K562 (cell line): ENCODE data around the gene CCNL2. TPM values are rescaled to one million over a fixed set of nuclear protein-coding genes. Genes with fewer than 3 reads are reported as not detected.

Experiments used
- ATAC-seq: fragments of 200-7000 bp; cut with Tn5 transposase; 3 replicates; pipeline ENCODE4 v1.9.1; 2020; ENCODE audit warnings: moderate library complexity
- BruUV-seq: library from RNA; stranded (reverse); fragments of 400-500 nt; replicated peaks from 2 replicates; lab custom pipeline; 2021; lab: Mats Ljungman, UMichigan
- CTCF ChIA-PET: fragments of 300-600 bp; formaldehyde crosslinking; extraction: SDS; loops from one replicate; lab custom pipeline; 2021; ENCODE audit warnings: low intra/inter-chr PET ratio; lab: Yijun Ruan, JAX
- POLR2A ChIA-PET: fragments of 300-600, 350-650 bp; sonication (Branson Sonifier 250); formaldehyde crosslinking; extraction: SDS; loops from one replicate; lab custom pipeline; 2021; ENCODE audit warnings: antibody characterized with exemption, inconsistent platforms; lab: Yijun Ruan, JAX
- DNase-seq, 4 experiments: peaks; one replicate each; pipeline versions ENCODE4 v3.0.0 to v3.0.0-alpha.2; 2011 to 2018; ENCODE audit warnings: low spot score in 3 of 4, mixed read lengths in 3 of 4; ENCODE audit errors: extremely low read depth in 1 of 4
- FAIRE-seq: peaks from 2 replicates; lab custom pipeline; 2011; peaks lifted over from hg19 to GRCh38; lab: Jason Lieb, UNC
- H2AFZ ChIP-seq: 2 replicates; pipeline ENCODE4 v1.6.0; 2011; ENCODE audit warnings: low read depth, low read length, control low read depth, inconsistent platforms
- H3K27ac ChIP-seq: fragments of 200-600 bp; 3 replicates; pipeline ENCODE4 v1.8.0; 2011; ENCODE audit warnings: low read depth, mild to moderate bottlenecking, control low read depth, inconsistent platforms, low read length, moderate library complexity, mixed read lengths; ENCODE audit errors: extremely low read depth
- H3K27me3 ChIP-seq, 2 experiments: fragments of 300-600 bp in 1 of 2; 2 replicates in 1 of 2; 3 replicates in 1 of 2; pipeline versions ENCODE4 v1.6.0 to v1.8.0; 2011; ENCODE audit warnings: inconsistent platforms in 2 of 2, low read length in 2 of 2, mild to moderate bottlenecking in 1 of 2, mixed read lengths in 1 of 2, moderate library complexity in 1 of 2; ENCODE audit not compliant: control insufficient read depth in 2 of 2, insufficient read depth in 2 of 2
- H3K36me3 ChIP-seq: fragments of 300-600 bp; 3 replicates; pipeline ENCODE4 v1.8.0; 2011; ENCODE audit warnings: mild to moderate bottlenecking, low read length, inconsistent platforms; ENCODE audit not compliant: control insufficient read depth, insufficient read depth
- H3K4me1 ChIP-seq, 2 experiments: fragments of 200-600 bp in 1 of 2; replicated peaks in 1 of 2; 2 replicates in 1 of 2; 3 replicates in 1 of 2; pipeline versions ENCODE4 v1.5.1 to v1.8.0; 2011; ENCODE audit warnings: inconsistent platforms in 2 of 2, low read length in 2 of 2, mild to moderate bottlenecking in 1 of 2, mixed read lengths in 1 of 2, moderate library complexity in 1 of 2; ENCODE audit not compliant: control insufficient read depth in 2 of 2, insufficient read depth in 2 of 2
- H3K4me2 ChIP-seq: 2 replicates; pipeline ENCODE4 v1.6.1; 2011; ENCODE audit warnings: low read length, control low read depth, inconsistent platforms, mixed read lengths; ENCODE audit not compliant: insufficient read depth
- H3K4me3 ChIP-seq: fragments of 200-600 bp; sonication (generic), shearing (Covaris generic); 2 replicates; pipeline ENCODE4 v1.5.1; 2016; ENCODE audit warnings: control low read depth, inconsistent platforms
- H3K79me2 ChIP-seq: fragments of 200-600 bp; 3 replicates; pipeline ENCODE4 v1.8.0; 2011; ENCODE audit warnings: low read length, inconsistent platforms; ENCODE audit not compliant: control insufficient read depth, insufficient read depth
- H3K9ac ChIP-seq, 2 experiments: 2 replicates each; pipeline versions ENCODE4 v1.6.0 to v1.6.1; 2011; ENCODE audit warnings: low read depth in 2 of 2, low read length in 2 of 2, control low read depth in 1 of 2, inconsistent platforms in 1 of 2, mild to moderate bottlenecking in 1 of 2, mixed read lengths in 1 of 2; ENCODE audit not compliant: insufficient read depth in 1 of 2
- H3K9me1 ChIP-seq: one replicate; pipeline ENCODE4 v1.6.0; 2011; ENCODE audit warnings: inconsistent platforms, mild to moderate bottlenecking, low read length, moderate library complexity; ENCODE audit not compliant: control insufficient read depth, insufficient read depth
- H3K9me3 ChIP-seq: replicated peaks from 2 replicates; pipeline ENCODE4 v1.5.1; 2011; ENCODE audit warnings: low read depth, low read length, inconsistent platforms; ENCODE audit not compliant: control insufficient read depth, insufficient read depth
- H4K20me1 ChIP-seq: replicated peaks from 2 replicates; pipeline ENCODE4 v1.6.1; 2011; ENCODE audit warnings: low read length, inconsistent platforms, mixed read lengths; ENCODE audit not compliant: control insufficient read depth, insufficient read depth
- ATF7 ChIP-seq: fragments of 450-650 bp; IDR thresholded peaks from 2 replicates; pipeline ENCODE4 v1.7.1; 2014; ENCODE audit warnings: mild to moderate bottlenecking, moderate library complexity
- CEBPG ChIP-seq, 3 experiments: fragments of 200-800 bp in 1 of 3; sonication (Bioruptor generic) in 1 of 3; sonication (generic) in 1 of 3; formaldehyde crosslinking in 1 of 3; IDR thresholded peaks in 2 of 3; conservative IDR thresholded peaks in 1 of 3; 2 replicates each; pipeline versions ENCODE4 v1.6.1 to v1.8.0; 2016 to 2022; ENCODE audit warnings: missing compliant biosample characterization in 2 of 3, missing genetic modification characterization in 2 of 3, mild to moderate bottlenecking in 1 of 3, missing genetic modification reagents in 1 of 3
- EZH2 ChIP-seq: IDR thresholded peaks from 2 replicates; pipeline ENCODE4 v1.6.1; 2012; ENCODE audit warnings: low read depth, mild to moderate bottlenecking, inconsistent platforms, low read length, borderline replicate concordance
- FOXP4 ChIP-seq: sonication (generic); formaldehyde crosslinking; IDR thresholded peaks from 2 replicates; pipeline ENCODE4 v1.8.0; 2022; ENCODE audit warnings: mild to moderate bottlenecking, missing genetic modification reagents, borderline replicate concordance
- GTF2A2 ChIP-seq: IDR thresholded peaks from 2 replicates; pipeline ENCODE4 v1.6.1; 2016; ENCODE audit warnings: mild to moderate bottlenecking, missing genetic modification characterization, missing compliant biosample characterization
- HMGN3 ChIP-seq: IDR thresholded peaks from 2 replicates; pipeline ENCODE4 v1.6.1; 2011; ENCODE audit warnings: borderline replicate concordance, low read depth, mild to moderate bottlenecking, mixed read lengths, low read length; ENCODE audit not compliant: insufficient read length; ENCODE audit errors: extremely low read depth
- MED1 ChIP-seq: sonication (generic); formaldehyde crosslinking; IDR thresholded peaks from 2 replicates; pipeline ENCODE4 v1.8.1; 2023; ENCODE audit warnings: missing genetic modification reagents, borderline replicate concordance
- MYNN ChIP-seq, 2 experiments: sonication (generic); formaldehyde crosslinking in 1 of 2; IDR thresholded peaks; 2 replicates each; pipeline versions ENCODE4 v1.5.0 to v1.6.1; 2016 to 2020; ENCODE audit warnings: antibody characterized with exemption in 1 of 2, missing genetic modification reagents in 1 of 2
- PHB ChIP-seq: fragments of 250-450 bp; sonication (Bioruptor Pico); IDR thresholded peaks from 2 replicates; pipeline ENCODE4 v1.5.0; 2021
- POLR2A ChIP-seq: fragments of 450-650 bp; conservative IDR thresholded peaks from 2 replicates; pipeline ENCODE4 v1.6.1; 2016
- POLR2G ChIP-seq: fragments of 200-400 bp; formaldehyde crosslinking; IDR thresholded peaks from 2 replicates; pipeline ENCODE4 v1.6.1; 2017; ENCODE audit warnings: low read depth, mild to moderate bottlenecking, antibody characterized with exemption, low read length, moderate library complexity
- PTBP1 ChIP-seq: fragments of 200-400 bp; formaldehyde crosslinking; IDR thresholded peaks from 2 replicates; pipeline ENCODE4 v1.6.1; 2017; ENCODE audit warnings: low read depth, low read length
- SNRNP70 ChIP-seq: fragments of 200-400 bp; formaldehyde crosslinking; optimal IDR thresholded peaks from 2 replicates; pipeline ENCODE3; 2017; ENCODE audit warnings: low read depth, low read length
- SUPT5H ChIP-seq: fragments of 450-650 bp; IDR thresholded peaks from 2 replicates; pipeline ENCODE4 v1.6.1; 2016
- VEZF1 ChIP-seq: fragments of 200-800 bp; sonication (Bioruptor generic); IDR thresholded peaks from 2 replicates; pipeline ENCODE4 v1.6.1; 2017; ENCODE audit warnings: missing genetic modification characterization, missing compliant biosample characterization
- ZBTB1 ChIP-seq: sonication (generic); formaldehyde crosslinking; IDR thresholded peaks from 2 replicates; pipeline ENCODE4 v1.8.1; 2023; ENCODE audit warnings: missing genetic modification reagents, low read depth, mild to moderate bottlenecking, borderline replicate concordance
- ZNF121 ChIP-seq: sonication (generic); formaldehyde crosslinking; conservative IDR thresholded peaks from 2 replicates; pipeline ENCODE4 v1.8.0; 2022; ENCODE audit warnings: missing genetic modification reagents
- ZNF263 ChIP-seq: sonication (generic); formaldehyde crosslinking; IDR thresholded peaks from 2 replicates; pipeline ENCODE4 v1.8.0; 2022; ENCODE audit warnings: mild to moderate bottlenecking, missing genetic modification reagents, borderline replicate concordance
- WGBS: fragments of 100-300 bp; shearing (Covaris generic); methylation state at CpG from one replicate; pipeline ENCODE4 v1.1.6; 2016; ENCODE audit warnings: low coverage, mixed read lengths; ENCODE audit not compliant: insufficient coverage; ENCODE audit errors: missing lambda C conversion rate; 5-methylcytosine and 5-hydroxymethylcytosine counted together
- in situ Hi-C: fragments of 300-500 bp; cut with MboI; formaldehyde crosslinking; loops from 4 replicates; pipeline ENCODE4 v1.15.0; 2018; ENCODE audit warnings: inconsistent platforms, mixed read lengths
- intact Hi-C: fragments of 100-400 bp; cut with micrococcal nuclease; formaldehyde crosslinking; loops from 2 replicates; pipeline ENCODE4 v1.14.2; 2022
- polyA plus RNA-seq, 8 experiments: library from polyadenylated mRNA; depleted of rRNA in 4 of 8; stranded (reverse) in 5 of 8; unstranded in 3 of 8; fragments of >200 nt; fragmentation: Nextera tagmentation in 2 of 8; fragmentation: Illumina TruSeq in 1 of 8; extraction: Ambion mirVana in 2 of 8; extraction: Trizol in 1 of 8; gene quantifications; 2 replicates each; pipeline versions ENCODE4 v1.2.1 to v1.2.3, GENCODE V29; 2011 to 2014; ENCODE audit warnings: inconsistent platforms in 1 of 8, missing spikeins in 1 of 8
- total RNA-seq, 7 experiments: library from RNA; depleted of rRNA in 6 of 7; stranded (reverse); fragments of >200 nt in 6 of 7; fragmentation: Illumina TruSeq in 2 of 7; extraction: Trizol in 2 of 7; gene quantifications; 2 replicates each; pipeline versions ENCODE4 v1.2.1 to v1.2.3, GENCODE V29; 2011 to 2021; ENCODE audit warnings: low replicate concordance in 1 of 7

Gene CCNL2
- total and polyA plus RNA-seq, 9 of the 15 experiments (the other 6 are each of a cell fraction or from before 2014, with no cell fraction given) = 2.8 to 287 (median 94.5) TPM

- ChIA-PET POLR2A (interaction anchor here (0.6 to 4.5 kb wide), 8 partner anchors 9 to 156 kb away, joined by 3 to 41 read pairs (median 4); partner anchors contain the start of gene AURKAIP1), CTCF (no interaction called here)
- WGBS = 87% methylated on average over 21 of the region's 22 CpGs
- intact Hi-C loops (no loop called here), in situ Hi-C loops (no loop called here)
- BruUV-seq = no TSS peak
- H3K79me2 ChIP-seq = peaks cover 77% of the 10 kb centered on the region
- no peaks in the 10 kb centered on the region for H3K27me3 ChIP-seq
- H3K4me3 ChIP-seq = peak overlapping the region; percentile 100
- no peaks in the 10 kb centered on the region for H3K9me3 ChIP-seq
- H3K27ac ChIP-seq = peak overlapping the region; percentile 98
- no peak for FAIRE-seq
- H3K4me1 ChIP-seq = peaks cover 25 to 55% of the 10 kb centered on the region in 2 experiments
- no peak for DNase-seq
- no peak overlapping the region for H2AFZ ChIP-seq
- H3K9ac ChIP-seq = peak overlapping the region; percentile 96 to 99
- peaks cover 14% of the 10 kb centered on the region for H4K20me1 ChIP-seq
- peaks cover 8% of the 10 kb centered on the region for H3K9me1 ChIP-seq
- ATAC-seq = no peak
- peaks cover 77% of the 10 kb centered on the region for H3K36me3 ChIP-seq
- H3K4me2 ChIP-seq = peak overlapping the region; percentile 97
- TF ChIP-seq GTF2A2 = no peak
- TF ChIP-seq ZNF263 = peak; percentile 23; the same call in 1 of the 2 replicates
- no peak for TF ChIP-seq ZNF121
- peak; percentile 21 for TF ChIP-seq HMGN3
- TF ChIP-seq FOXP4 = no peak; the same call in 1 of the 2 replicates
- TF ChIP-seq ATF7 = no peak
- peak; percentile 68 for TF ChIP-seq POLR2A
- TF ChIP-seq ZBTB1 (CRISPR knock-in tag) = no peak
- TF ChIP-seq VEZF1 (CRISPR knock-in tag) = no peak
- peak; percentile 0; the same call in 1 of the 2 replicates for TF ChIP-seq CEBPG (CRISPR knock-in tag; IDR thresholded peaks at IDR 0.05)
- TF ChIP-seq CEBPG (tag; conservative IDR thresholded peaks at IDR 0.05 in 1 of 2, IDR thresholded peaks at IDR 0.05 in 1 of 2) = no peak
- peak; percentile 30 for TF ChIP-seq SNRNP70
- peak; percentile 46; the same call in 1 of the 2 replicates for TF ChIP-seq PTBP1
- 0 out of 2 replicates have a peak, but pooled peaks have one; percentile 44 for TF ChIP-seq MED1
- peak; percentile 69; the same call in 1 of the 2 replicates for TF ChIP-seq MYNN (IDR thresholded peaks at IDR 0.05)
- no peak for TF ChIP-seq MYNN (CRISPR knock-in tag; IDR thresholded peaks at IDR 0.05)
- TF ChIP-seq EZH2 = no peak
- TF ChIP-seq PHB (CRISPR knock-in tag) = no peak
- peak; percentile 37 for TF ChIP-seq SUPT5H
- TF ChIP-seq POLR2G = peak; percentile 69
These were observed 1.7 kb upstream of the CCNL2 start for GRCh38 chr1:1400576-1401456.
